ENCODE measurements around the gene MAD1L1. TPM values are rescaled to one million over a fixed set of nuclear protein-coding genes. Genes with fewer than 3 reads are reported as not detected.

MAD1L1 gene
- total and polyA plus RNA-seq, 2 donors (not counting 3 experiments of a cell fraction or from before 2014, with no cell fraction given): 34.1 to 42.3 TPM

GRCh38 chr7:1819259-1819841 lies 413.4 kb downstream of the MAD1L1 start:
- no peaks in the 10 kb centered on the region for H3K36me3 ChIP-seq (ENCODE audit: control insufficient read depth in 2 of 2, extremely low read depth in 1 of 2, insufficient read depth in 2 of 2, low read length in 2 of 2)
- H3K79me2 ChIP-seq (ENCODE audit: control insufficient read depth, insufficient read depth, low read length): no peaks in the 10 kb centered on the region
- CTCF ChIA-PET: no interaction called here
- dilution Hi-C loops (cut with MboI; ENCODE audit: extremely low pct_ligation_motif_present, low sequenced_read_pairs) (no loop called here), intact Hi-C loops (cut with micrococcal nuclease) (no loop called here)
- no peak overlapping the region for H3K9ac ChIP-seq (replicated peaks; ENCODE audit: extremely low read depth, insufficient read depth, low read length)
- no peak for FAIRE-seq
- H3K4me1 ChIP-seq (ENCODE audit: control insufficient read depth, extremely low read depth, insufficient read depth, low read length): no peaks in the 10 kb centered on the region
- H3K27ac ChIP-seq (ENCODE audit: insufficient read depth, low read depth, low read length): no peak overlapping the region
- H3K4me3 ChIP-seq (replicated peaks in 1 of 3; ENCODE audit: insufficient read depth in 1 of 3, low read depth in 1 of 3, low read length in 3 of 3): no peak overlapping the region
- no peak overlapping the region for H2AFZ ChIP-seq (ENCODE audit: low read depth, low read length)
- POLR2A ChIA-PET: no interaction called here
- no TSS peak for BruUV-seq (replicated peaks)
- H3K27me3 ChIP-seq (ENCODE audit: control insufficient read depth in 2 of 2, insufficient read depth in 2 of 2, low read length in 2 of 2): no peaks in the 10 kb centered on the region
- TF ChIP-seq GATA2 (IDR thresholded peaks at IDR 0.05; ENCODE audit: insufficient read depth, insufficient read length, low read depth, low read length): no peak
- TF ChIP-seq POLR2A (IDR thresholded peaks at IDR 0.05; ENCODE audit: low read depth, low read length): no peak
- no peak for TF ChIP-seq JUN (IDR thresholded peaks at IDR 0.05; ENCODE audit: borderline replicate concordance, insufficient read depth, insufficient read length, low read depth)
- no peak for TF ChIP-seq EZH2 (IDR thresholded peaks at IDR 0.05; ENCODE audit: borderline replicate concordance, low read depth, low read length, severe bottlenecking)
- no peaks in the 10 kb centered on the region for H3K9me1 ChIP-seq (replicated peaks; ENCODE audit: control insufficient read depth, extremely low read depth, insufficient read depth, low read length)
- no peaks in the 10 kb centered on the region for H3K9me3 ChIP-seq (replicated peaks; ENCODE audit: control insufficient read depth, insufficient read depth, low read length)
- no peak overlapping the region for H3K4me2 ChIP-seq (ENCODE audit: insufficient read depth, low read length)
- H4K20me1 ChIP-seq (replicated peaks; ENCODE audit: control insufficient read depth, extremely low read depth, insufficient read depth, low read length): no peaks in the 10 kb centered on the region
- no peak for DNase-seq (ENCODE audit: low read depth, low spot score)

GRCh38 chr7:1818575-1819258 lies 414.0 kb downstream of the MAD1L1 start:
- Histone ChIP-seq H3K9ac (replicated peaks; ENCODE audit: extremely low read depth, insufficient read depth, low read length) (no peak overlapping the region), H3K36me3 (ENCODE audit: control insufficient read depth in 2 of 2, extremely low read depth in 1 of 2, insufficient read depth in 2 of 2, low read length in 2 of 2) (no peaks in the 10 kb centered on the region), H2AFZ (ENCODE audit: low read depth, low read length) (no peak overlapping the region), H3K4me2 (ENCODE audit: insufficient read depth, low read length) (no peak overlapping the region), H3K9me1 (replicated peaks; ENCODE audit: control insufficient read depth, extremely low read depth, insufficient read depth, low read length) (no peaks in the 10 kb centered on the region), H3K4me3 (replicated peaks in 1 of 3; ENCODE audit: insufficient read depth in 1 of 3, low read depth in 1 of 3, low read length in 3 of 3) (no peak overlapping the region), H4K20me1 (replicated peaks; ENCODE audit: control insufficient read depth, extremely low read depth, insufficient read depth, low read length) (no peaks in the 10 kb centered on the region), H3K9me3 (replicated peaks; ENCODE audit: control insufficient read depth, insufficient read depth, low read length) (no peaks in the 10 kb centered on the region), H3K27ac (ENCODE audit: insufficient read depth, low read depth, low read length) (no peak overlapping the region), H3K27me3 (ENCODE audit: control insufficient read depth in 2 of 2, insufficient read depth in 2 of 2, low read length in 2 of 2) (no peaks in the 10 kb centered on the region), H3K79me2 (ENCODE audit: control insufficient read depth, insufficient read depth, low read length) (no peaks in the 10 kb centered on the region), H3K4me1 (ENCODE audit: control insufficient read depth, extremely low read depth, insufficient read depth, low read length) (no peaks in the 10 kb centered on the region)
- FAIRE-seq (no peak), DNase-seq (ENCODE audit: low read depth, low spot score) (no peak)
- dilution Hi-C loops (cut with MboI; ENCODE audit: extremely low pct_ligation_motif_present, low sequenced_read_pairs): no loop called here
- TF ChIP-seq GATA2 (IDR thresholded peaks at IDR 0.05; ENCODE audit: insufficient read depth, insufficient read length, low read depth, low read length): no peak
- TF ChIP-seq CTCF (IDR thresholded peaks at IDR 0.05; ENCODE audit: extremely low read depth in 1 of 2, insufficient read depth in 1 of 2, low read depth in 1 of 2, low read length in 2 of 2): no peak
- no peak for TF ChIP-seq FOS (IDR thresholded peaks at IDR 0.05; ENCODE audit: borderline replicate concordance, insufficient read depth, low read length)
- no peak for TF ChIP-seq MAX (IDR thresholded peaks at IDR 0.05; ENCODE audit: insufficient read depth, insufficient read length)
- no peak for TF ChIP-seq JUN (IDR thresholded peaks at IDR 0.05; ENCODE audit: borderline replicate concordance, insufficient read depth, insufficient read length, low read depth)
- no peak for TF ChIP-seq MYC (IDR thresholded peaks at IDR 0.05; ENCODE audit: low read depth, low read length)
- TF ChIP-seq POLR2A (IDR thresholded peaks at IDR 0.05; ENCODE audit: low read depth, low read length): no peak
- TF ChIP-seq EZH2 (IDR thresholded peaks at IDR 0.05; ENCODE audit: borderline replicate concordance, low read depth, low read length, severe bottlenecking): no peak
- no peak for TF ChIP-seq POLR2AphosphoS5 (IDR thresholded peaks at IDR 0.05; ENCODE audit: insufficient read depth, low read depth, low read length)
- POLR2A ChIA-PET: no interaction called here
- CTCF ChIA-PET: no interaction called here
- intact Hi-C loops (cut with micrococcal nuclease): no loop called here
- BruUV-seq (replicated peaks): no TSS peak
